ENCODE measurements around the gene PPP4R2. TPM values are rescaled to one million over a fixed set of nuclear protein-coding genes. Genes with fewer than 3 reads are reported as not detected.

The PPP4R2 gene
- total RNA-seq, 4 donors from 2014 or later: 22.7 to 38.9 (median 30.6) TPM

DNA sequence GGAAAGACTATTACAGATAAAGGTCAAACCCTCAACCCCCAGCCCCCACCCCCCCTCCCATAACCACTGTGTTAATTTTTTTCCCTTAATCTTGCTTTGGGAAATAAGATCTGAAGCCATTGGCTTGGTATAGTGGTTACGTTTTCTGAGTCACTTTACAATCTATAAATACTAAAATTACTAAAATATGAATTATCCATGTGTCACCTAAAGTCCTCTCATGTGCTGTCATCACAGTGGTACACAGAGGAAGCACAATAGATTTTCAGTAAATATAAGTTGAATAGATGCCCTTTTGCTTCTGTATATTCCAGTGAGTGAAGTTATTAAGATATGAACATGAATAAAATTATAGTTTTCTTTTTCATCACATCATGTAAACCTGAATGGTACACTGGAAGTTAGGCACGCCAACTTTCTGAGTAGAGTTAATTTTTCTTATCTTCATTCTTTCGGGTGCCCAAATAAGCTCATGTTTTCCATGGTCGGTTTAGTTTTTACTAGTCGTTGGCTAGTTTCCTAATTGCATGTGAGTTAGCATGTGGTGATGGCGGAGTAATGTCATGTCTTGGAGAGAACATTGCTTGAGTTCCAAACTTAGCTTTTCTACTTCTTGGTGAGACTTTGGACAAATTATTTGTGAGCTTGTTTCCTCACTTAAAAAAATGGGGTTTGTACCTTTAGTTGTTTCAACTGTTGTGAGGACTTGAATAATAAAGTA, 11.5 kb downstream of the PPP4R2 start:
- H3K36me3 ChIP-seq: peaks cover 0 to 46% (median 2%) of the 10 kb centered on the region in 3 donors
- WGBS, 2 donors: 36 to 60% methylated on average over 6 of the region's 6 CpGs
- H3K27me3 ChIP-seq: no peaks in the 10 kb centered on the region
- no peak overlapping the region for H3K4me3 ChIP-seq
- H3K9me3 ChIP-seq: no peaks in the 10 kb centered on the region
- no peak for DNase-seq
- peaks cover 6 to 61% (median 7%) of the 10 kb centered on the region in 3 donors for H3K4me1 ChIP-seq
- TF ChIP-seq, protein P1, sequence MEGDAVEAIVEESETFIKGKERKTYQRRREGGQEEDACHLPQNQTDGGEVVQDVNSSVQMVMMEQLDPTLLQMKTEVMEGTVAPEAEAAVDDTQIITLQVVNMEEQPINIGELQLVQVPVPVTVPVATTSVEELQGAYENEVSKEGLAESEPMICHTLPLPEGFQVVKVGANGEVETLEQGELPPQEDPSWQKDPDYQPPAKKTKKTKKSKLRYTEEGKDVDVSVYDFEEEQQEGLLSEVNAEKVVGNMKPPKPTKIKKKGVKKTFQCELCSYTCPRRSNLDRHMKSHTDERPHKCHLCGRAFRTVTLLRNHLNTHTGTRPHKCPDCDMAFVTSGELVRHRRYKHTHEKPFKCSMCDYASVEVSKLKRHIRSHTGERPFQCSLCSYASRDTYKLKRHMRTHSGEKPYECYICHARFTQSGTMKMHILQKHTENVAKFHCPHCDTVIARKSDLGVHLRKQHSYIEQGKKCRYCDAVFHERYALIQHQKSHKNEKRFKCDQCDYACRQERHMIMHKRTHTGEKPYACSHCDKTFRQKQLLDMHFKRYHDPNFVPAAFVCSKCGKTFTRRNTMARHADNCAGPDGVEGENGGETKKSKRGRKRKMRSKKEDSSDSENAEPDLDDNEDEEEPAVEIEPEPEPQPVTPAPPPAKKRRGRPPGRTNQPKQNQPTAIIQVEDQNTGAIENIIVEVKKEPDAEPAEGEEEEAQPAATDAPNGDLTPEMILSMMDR (IDR thresholded peaks at IDR 0.05): no peak
- TF ChIP-seq POLR2A (IDR thresholded peaks at IDR 0.05): no peak
- no peak overlapping the region for H3K27ac ChIP-seq
- intact Hi-C loops (cut with DNase I): no loop called here

DNA sequence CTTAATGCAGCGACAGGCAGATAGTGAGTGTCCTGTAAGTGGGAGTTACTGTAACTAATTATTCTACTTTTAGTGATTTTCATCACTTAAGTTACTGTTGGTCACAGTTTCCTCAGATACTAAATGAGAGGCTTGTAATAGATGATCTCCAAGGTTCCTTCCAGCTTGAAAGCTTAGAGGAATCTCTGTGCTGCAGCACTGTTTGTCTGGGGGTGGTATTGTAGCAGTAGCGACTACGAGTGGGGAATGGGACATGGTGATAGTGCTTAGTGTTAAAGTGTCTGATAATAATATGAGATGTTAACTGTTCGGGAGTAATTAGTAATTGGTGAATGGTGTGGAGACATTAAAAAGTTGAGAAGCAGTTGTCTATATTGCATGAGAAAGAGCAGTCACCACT, 12.4 kb downstream of the PPP4R2 start:
- DNase-seq: no peak
- H3K4me3 ChIP-seq: no peak overlapping the region
- H3K4me1 ChIP-seq: peaks cover 6 to 61% (median 7%) of the 10 kb centered on the region in 3 donors
- H3K9me3 ChIP-seq: no peaks in the 10 kb centered on the region
- intact Hi-C loops (cut with DNase I): no loop called here
- no peak for TF ChIP-seq POLR2A (IDR thresholded peaks at IDR 0.05)
- TF ChIP-seq, protein P1 (IDR thresholded peaks at IDR 0.05): no peak
- H3K36me3 ChIP-seq: peaks cover 0 to 38% (median 2%) of the 10 kb centered on the region in 3 donors
- WGBS, 2 donors: 76 to 79% methylated on average over 4 of the region's 4 CpGs
- no peaks in the 10 kb centered on the region for H3K27me3 ChIP-seq
- no peak overlapping the region for H3K27ac ChIP-seq

DNA sequence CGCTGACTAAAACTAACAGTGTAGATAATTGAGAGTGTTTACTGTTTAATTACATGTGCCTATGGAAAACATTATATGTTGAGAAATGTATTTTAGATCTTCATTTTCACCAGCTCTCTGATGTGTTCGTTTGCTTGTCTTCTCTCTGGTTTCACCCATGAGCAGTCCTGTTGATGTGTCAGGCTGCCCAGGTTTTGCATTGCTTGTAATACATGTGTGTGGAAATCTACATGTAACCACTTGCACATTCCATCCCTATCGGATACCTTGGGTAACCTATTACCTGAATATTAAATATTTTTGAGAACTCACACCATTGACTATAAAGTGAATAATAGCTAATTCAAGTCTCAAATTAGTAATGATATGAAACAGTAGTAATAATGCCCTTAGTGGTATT, 13.1 kb downstream of the PPP4R2 start:
- no peak for DNase-seq
- TF ChIP-seq POLR2A (IDR thresholded peaks at IDR 0.05): no peak
- TF ChIP-seq, protein P1 (IDR thresholded peaks at IDR 0.05): no peak
- no peaks in the 10 kb centered on the region for H3K27me3 ChIP-seq
- peaks cover 0 to 34% (median 2%) of the 10 kb centered on the region in 3 donors for H3K36me3 ChIP-seq
- H3K27ac ChIP-seq: no peak overlapping the region
- intact Hi-C loops (cut with DNase I): no loop called here
- no peaks in the 10 kb centered on the region for H3K9me3 ChIP-seq
- WGBS, 2 donors: 54 to 55% methylated on average over 3 of the region's 3 CpGs
- peaks cover 6 to 58% (median 7%) of the 10 kb centered on the region in 3 donors for H3K4me1 ChIP-seq
- no peak overlapping the region for H3K4me3 ChIP-seq

DNA sequence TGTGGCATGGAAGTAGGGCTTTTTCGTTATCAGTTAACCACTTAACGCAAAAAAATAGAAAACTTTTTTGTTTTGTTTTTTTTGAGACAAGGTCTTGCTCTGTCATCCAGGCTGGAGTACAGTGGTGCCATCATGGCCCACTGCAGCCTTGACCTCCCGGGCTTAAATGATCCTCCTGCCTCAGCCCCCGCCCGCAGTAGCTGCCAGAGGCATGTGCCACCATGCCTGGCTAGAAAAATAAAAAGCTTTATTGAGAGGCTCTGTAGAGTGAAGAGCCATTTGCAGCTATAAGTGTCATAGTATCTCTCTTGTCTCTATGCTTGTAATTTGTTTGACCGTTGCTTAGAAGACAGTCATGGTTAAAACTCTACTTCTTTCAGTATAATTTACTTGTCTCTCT, 13.5 kb downstream of the PPP4R2 start:
- TF ChIP-seq POLR2A (IDR thresholded peaks at IDR 0.05): no peak
- TF ChIP-seq, protein P1 (IDR thresholded peaks at IDR 0.05): no peak
- H3K4me1 ChIP-seq: peaks cover 6 to 58% (median 7%) of the 10 kb centered on the region in 3 donors

DNA sequence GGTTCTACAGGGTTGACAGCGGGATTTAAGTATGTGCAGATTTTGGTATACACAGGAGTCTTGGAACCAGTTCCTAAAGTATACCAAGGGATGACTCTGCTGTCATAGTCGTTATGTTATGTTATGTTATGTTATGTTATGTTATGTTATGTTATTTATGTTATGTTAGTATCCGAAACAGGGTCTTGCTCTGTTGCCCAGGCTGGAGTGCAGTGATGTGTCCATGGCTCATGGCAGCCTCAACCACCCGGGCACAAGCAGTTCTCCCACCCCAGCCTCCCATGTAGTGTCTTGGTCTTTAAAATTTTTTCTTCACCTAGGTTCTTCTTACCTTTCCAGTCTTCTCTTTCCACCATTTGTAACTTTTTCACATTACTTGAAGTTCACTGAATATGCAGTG, 21.7 kb downstream of the PPP4R2 start:
- intact Hi-C loops (cut with DNase I): no loop called here
- H3K9me3 ChIP-seq: no peaks in the 10 kb centered on the region
- 86 to 92% methylated on average over 4 of the region's 4 CpGs for WGBS, 2 donors
- no peak overlapping the region for H3K27ac ChIP-seq
- no peak for TF ChIP-seq POLR2A (IDR thresholded peaks at IDR 0.05)
- TF ChIP-seq, protein P1 (IDR thresholded peaks at IDR 0.05): no peak
- H3K4me1 ChIP-seq: peaks cover 0 to 59% (median 0%) of the 10 kb centered on the region in 3 donors
- no peak for DNase-seq
- no peak overlapping the region for H3K4me3 ChIP-seq
- H3K36me3 ChIP-seq: peaks cover 0 to 21% (median 0%) of the 10 kb centered on the region in 3 donors
- no peaks in the 10 kb centered on the region for H3K27me3 ChIP-seq

More for the DNA sequence above, 13.5 kb downstream of the PPP4R2 start:
- intact Hi-C loops (cut with DNase I): no loop called here
- H3K27me3 ChIP-seq: no peaks in the 10 kb centered on the region
- H3K4me3 ChIP-seq: no peak overlapping the region
- no peaks in the 10 kb centered on the region for H3K9me3 ChIP-seq
- no peak for DNase-seq
- peaks cover 0 to 34% (median 2%) of the 10 kb centered on the region in 3 donors for H3K36me3 ChIP-seq
- no peak overlapping the region for H3K27ac ChIP-seq
- 82 to 84% methylated on average over 6 of the region's 6 CpGs for WGBS, 2 donors

Data from esophagus squamous epithelium (tissue), 5 donors.